Measurements from ENCODE around the gene COPS9. TPM values are rescaled to one million over a fixed set of nuclear protein-coding genes. Genes with fewer than 3 reads are reported as not detected.

The COPS9 gene
- total RNA-seq, 2 donors from 2014 or later: 170 to 184 TPM

DNA sequence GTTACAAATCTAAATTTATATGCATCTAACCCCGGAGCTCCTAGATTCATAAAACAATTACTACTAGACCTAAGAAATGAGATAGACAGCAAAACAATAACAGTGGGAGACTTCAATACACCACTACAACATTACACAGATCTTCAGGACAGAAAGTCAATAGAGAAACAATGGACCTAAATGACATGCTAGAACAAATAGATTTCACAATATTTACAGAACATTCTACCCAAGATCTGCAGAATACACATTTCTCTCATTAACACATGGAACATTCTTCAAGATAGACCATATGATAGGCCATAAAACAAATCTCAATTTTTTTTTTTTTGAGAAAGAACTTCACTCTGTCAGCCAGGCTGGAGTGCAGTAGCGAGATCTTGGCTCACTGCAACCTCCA is 37.8 kb downstream of the COPS9 start:
- H3K9me3 ChIP-seq: no peaks in the 10 kb centered on the region
- ATAC-seq: no peak
- no peaks in the 10 kb centered on the region for H3K36me3 ChIP-seq (replicated peaks in 1 of 2; ENCODE audit: insufficient read depth in 1 of 2, low read depth in 2 of 2)
- H3K27me3 ChIP-seq: peaks cover 0 to 12% of the 10 kb centered on the region in 2 donors
- H3K27ac ChIP-seq: no peak overlapping the region
- TF ChIP-seq POLR2A (IDR thresholded peaks at IDR 0.05): no peak
- TF ChIP-seq, protein P1, sequence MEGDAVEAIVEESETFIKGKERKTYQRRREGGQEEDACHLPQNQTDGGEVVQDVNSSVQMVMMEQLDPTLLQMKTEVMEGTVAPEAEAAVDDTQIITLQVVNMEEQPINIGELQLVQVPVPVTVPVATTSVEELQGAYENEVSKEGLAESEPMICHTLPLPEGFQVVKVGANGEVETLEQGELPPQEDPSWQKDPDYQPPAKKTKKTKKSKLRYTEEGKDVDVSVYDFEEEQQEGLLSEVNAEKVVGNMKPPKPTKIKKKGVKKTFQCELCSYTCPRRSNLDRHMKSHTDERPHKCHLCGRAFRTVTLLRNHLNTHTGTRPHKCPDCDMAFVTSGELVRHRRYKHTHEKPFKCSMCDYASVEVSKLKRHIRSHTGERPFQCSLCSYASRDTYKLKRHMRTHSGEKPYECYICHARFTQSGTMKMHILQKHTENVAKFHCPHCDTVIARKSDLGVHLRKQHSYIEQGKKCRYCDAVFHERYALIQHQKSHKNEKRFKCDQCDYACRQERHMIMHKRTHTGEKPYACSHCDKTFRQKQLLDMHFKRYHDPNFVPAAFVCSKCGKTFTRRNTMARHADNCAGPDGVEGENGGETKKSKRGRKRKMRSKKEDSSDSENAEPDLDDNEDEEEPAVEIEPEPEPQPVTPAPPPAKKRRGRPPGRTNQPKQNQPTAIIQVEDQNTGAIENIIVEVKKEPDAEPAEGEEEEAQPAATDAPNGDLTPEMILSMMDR (IDR thresholded peaks at IDR 0.05): no peak
- no peaks in the 10 kb centered on the region for H3K4me1 ChIP-seq
- intact Hi-C loops (cut with DNase I): no loop called here
- 52 to 54% methylated on average over 2 of the region's 2 CpGs for WGBS, 2 donors
- DNase-seq: no peak
- no peak overlapping the region for H3K4me3 ChIP-seq

DNA sequence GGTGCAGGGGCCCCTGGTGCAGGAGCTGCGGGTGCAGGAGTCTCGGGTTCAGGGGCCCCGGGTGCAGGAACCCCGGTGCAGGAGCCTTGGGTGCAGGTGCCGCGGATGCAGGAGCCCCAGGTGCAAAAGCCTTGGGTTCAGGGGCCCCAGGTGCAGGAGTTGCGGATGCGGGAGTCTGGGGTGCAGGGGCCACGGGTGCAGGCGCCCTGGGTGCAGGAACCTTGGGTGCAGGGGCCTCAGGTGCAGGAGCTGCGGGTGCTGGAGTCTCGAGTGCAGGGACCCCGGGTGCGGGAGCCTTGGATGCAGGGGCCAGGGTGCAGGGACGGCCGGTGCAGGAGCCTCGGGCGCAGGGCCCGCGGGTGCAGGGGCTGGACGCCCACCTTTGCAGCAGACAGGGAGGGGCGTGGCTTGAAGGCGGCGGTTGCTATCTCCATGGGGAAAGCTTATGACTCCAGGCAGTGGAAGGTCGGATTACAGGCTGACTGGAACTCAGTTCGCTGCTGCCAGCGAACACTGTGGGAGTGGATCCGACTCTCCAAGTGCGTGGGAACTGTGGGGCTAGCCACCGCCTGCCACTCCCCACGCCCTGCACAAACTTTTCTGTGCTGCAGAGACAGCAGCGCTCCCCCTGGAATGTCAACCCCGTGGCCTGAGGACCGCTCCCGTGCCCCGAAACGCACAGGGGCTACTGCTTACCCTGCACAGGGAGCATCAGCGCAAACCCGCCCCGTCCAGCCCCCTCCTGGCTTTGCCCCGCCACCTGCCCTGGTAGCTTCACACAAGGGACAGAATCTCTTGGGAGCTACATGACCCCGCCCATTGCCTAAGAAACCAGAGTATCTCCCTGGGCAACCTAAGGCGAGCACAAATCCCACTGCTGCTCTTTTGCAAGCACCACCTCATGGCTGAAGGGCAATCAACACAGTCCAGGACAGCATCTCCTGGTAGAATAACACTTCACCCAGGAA is 40.3 kb downstream of the COPS9 start:
- Histone ChIP-seq H3K4me1 (no peaks in the 10 kb centered on the region), H3K4me3 (no peak overlapping the region), H3K36me3 (replicated peaks in 1 of 2; ENCODE audit: insufficient read depth in 1 of 2, low read depth in 2 of 2) (no peaks in the 10 kb centered on the region), H3K27ac (no peak overlapping the region), H3K9me3 (no peaks in the 10 kb centered on the region), H3K27me3 (peaks cover 0 to 12% of the 10 kb centered on the region in 2 donors)
- DNase-seq (no peak), ATAC-seq (no peak)
- intact Hi-C loops (cut with DNase I): no loop called here
- 3 to 6% methylated on average over 12 to 41 of the region's 43 CpGs for WGBS, 2 donors
- TF ChIP-seq, protein P1 (IDR thresholded peaks at IDR 0.05): no peak
- TF ChIP-seq POLR2A (IDR thresholded peaks at IDR 0.05): no peak

DNA sequence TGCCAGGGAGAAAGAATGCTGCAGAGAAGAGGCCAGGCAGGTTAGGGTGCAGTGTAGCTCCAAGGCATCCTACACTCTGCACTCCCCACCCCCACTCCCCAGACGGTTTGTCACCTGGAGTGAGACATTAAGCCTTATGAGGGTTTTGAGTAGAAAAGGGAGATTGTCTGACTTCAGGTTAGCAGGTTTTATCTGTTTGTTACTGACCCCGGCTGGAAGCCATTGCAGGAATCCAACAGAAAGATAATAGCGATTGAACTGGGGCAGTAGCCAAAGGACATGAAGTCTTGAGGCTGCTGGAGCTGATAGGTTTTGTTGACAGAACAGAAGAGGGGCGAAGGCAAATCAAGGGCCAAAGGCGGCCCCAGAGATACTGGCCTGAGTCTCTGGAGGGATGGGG is 46.8 kb downstream of the COPS9 start:
- Histone ChIP-seq H3K4me1 (no peaks in the 10 kb centered on the region), H3K27me3 (no peaks in the 10 kb centered on the region), H3K9me3 (no peaks in the 10 kb centered on the region), H3K36me3 (replicated peaks in 1 of 2; ENCODE audit: insufficient read depth in 1 of 2, low read depth in 2 of 2) (no peaks in the 10 kb centered on the region), H3K4me3 (no peak overlapping the region), H3K27ac (no peak overlapping the region)
- ATAC-seq (no peak), DNase-seq (no peak)
- no peak for TF ChIP-seq POLR2A (IDR thresholded peaks at IDR 0.05)
- TF ChIP-seq, protein P1 (IDR thresholded peaks at IDR 0.05): no peak
- intact Hi-C loops (cut with DNase I): no loop called here
- 29 to 33% methylated on average over 5 of the region's 5 CpGs for WGBS, 2 donors

DNA sequence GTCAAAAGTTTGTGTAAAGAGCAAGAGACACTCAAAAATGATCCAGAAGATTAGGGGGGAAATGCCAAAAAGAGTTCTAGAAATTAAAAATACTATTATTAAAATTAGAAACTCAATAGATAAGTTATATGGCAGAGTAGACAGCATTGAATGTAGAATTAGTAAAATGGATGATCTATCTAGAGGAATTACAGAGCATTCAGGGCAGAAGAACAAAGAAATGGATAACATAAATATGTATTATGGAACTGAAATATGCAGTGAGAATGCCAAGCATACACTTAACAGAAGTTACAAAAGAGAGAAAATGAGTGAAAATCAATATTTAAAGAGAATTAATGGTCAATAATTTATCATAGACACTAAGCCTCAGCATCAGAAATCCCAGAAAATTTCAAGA is 49.5 kb downstream of the COPS9 start:
- Histone ChIP-seq H3K36me3 (replicated peaks in 1 of 2; ENCODE audit: insufficient read depth in 1 of 2, low read depth in 2 of 2) (no peaks in the 10 kb centered on the region), H3K27me3 (no peaks in the 10 kb centered on the region), H3K4me1 (no peaks in the 10 kb centered on the region), H3K27ac (no peak overlapping the region), H3K4me3 (no peak overlapping the region), H3K9me3 (no peaks in the 10 kb centered on the region)
- no peak for DNase-seq
- intact Hi-C loops (cut with DNase I): no loop called here
- no peak for TF ChIP-seq POLR2A (IDR thresholded peaks at IDR 0.05)
- TF ChIP-seq, protein P1 (IDR thresholded peaks at IDR 0.05): no peak
- ATAC-seq: no peak

Other genes starting within 250 kb of the COPS9 start
- gene NDUFA10, start 111.0 kb downstream of the COPS9 start, total RNA-seq: 100 to 1,000 TPM in 1 of 2 donors, 10 to 100 TPM in 1; 39.2 to 113 TPM
- gene OR6B2, start 105.9 kb downstream of the COPS9 start, total RNA-seq: not detected
- gene OR6B3, start 82.8 kb downstream of the COPS9 start, total RNA-seq: not detected
- not detected for gene OTOS, start 4.4 kb upstream of the COPS9 start, total RNA-seq

Measured in body of pancreas (tissue), 4 donors.